HEK293T (cell line): Measurements from ENCODE around the gene PIGU.

Experiments used
- CTCF ChIA-PET: fragments of 350-600 bp; formaldehyde crosslinking; extraction: SDS; loops from one replicate; lab custom pipeline; 2021; ENCODE audit warnings: antibody characterized with exemption, inconsistent platforms; lab: Yijun Ruan, JAX
- POLR2A ChIA-PET: fragments of 350-600 bp; formaldehyde crosslinking; extraction: SDS; loops from one replicate; lab custom pipeline; 2020; ENCODE audit warnings: antibody characterized with exemption, inconsistent platforms; lab: Yijun Ruan, JAX
- DNase-seq: peaks from one replicate; pipeline ENCODE4 v3.0.0; 2012; ENCODE audit warnings: mixed read lengths; ENCODE audit errors: extremely low spot score
- ARNT ChIP-seq: fragments of 450-650 bp; IDR thresholded peaks from 2 replicates; pipeline ENCODE4 v1.6.1; 2017; ENCODE audit warnings: mild to moderate bottlenecking
- BHLHE40 ChIP-seq: fragments of 450-650 bp; IDR thresholded peaks from 2 replicates; pipeline ENCODE4 v1.6.1; 2016; ENCODE audit warnings: mild to moderate bottlenecking, moderate library complexity, borderline replicate concordance
- CTBP1 ChIP-seq: fragments of 450-650 bp; IDR thresholded peaks from 2 replicates; pipeline ENCODE4 v1.6.1; 2016; ENCODE audit warnings: borderline replicate concordance
- ELF4 ChIP-seq: fragments of 450-650 bp; IDR thresholded peaks from 2 replicates; pipeline ENCODE4 v1.6.1; 2017; ENCODE audit warnings: antibody characterized with exemption
- FOXA1 ChIP-seq: fragments of 450-650 bp; IDR thresholded peaks from 2 replicates; pipeline ENCODE4 v1.6.1; 2016; ENCODE audit warnings: mild to moderate bottlenecking
- FOXK2 ChIP-seq: fragments of 450-650 bp; IDR thresholded peaks from 2 replicates; pipeline ENCODE4 v1.6.1; 2016; ENCODE audit warnings: mild to moderate bottlenecking
- FOXM1 ChIP-seq: fragments of 450-650 bp; IDR thresholded peaks from 2 replicates; pipeline ENCODE4 v1.6.1; 2017; ENCODE audit warnings: mild to moderate bottlenecking, borderline replicate concordance
- HDGF ChIP-seq: fragments of 450-650 bp; IDR thresholded peaks from 2 replicates; pipeline ENCODE4 v1.6.1; 2017; ENCODE audit warnings: antibody characterized with exemption, borderline replicate concordance
- L3MBTL2 ChIP-seq: fragments of 450-650 bp; conservative IDR thresholded peaks from 2 replicates; pipeline ENCODE4 v1.6.1; 2016; ENCODE audit warnings: mild to moderate bottlenecking
- LEF1 ChIP-seq: fragments of 450-650 bp; IDR thresholded peaks from 2 replicates; pipeline ENCODE4 v1.6.1; 2017; ENCODE audit warnings: mild to moderate bottlenecking, borderline replicate concordance
- NFRKB ChIP-seq: fragments of 450-650 bp; IDR thresholded peaks from 2 replicates; pipeline ENCODE4 v1.6.1; 2016; ENCODE audit warnings: mild to moderate bottlenecking, moderate library complexity
- SP1 ChIP-seq: fragments of 450-650 bp; IDR thresholded peaks from 2 replicates; pipeline ENCODE4 v1.6.1; 2017
- SUZ12 ChIP-seq: fragments of 450-650 bp; IDR thresholded peaks from 2 replicates; pipeline ENCODE4 v1.6.1; 2016; ENCODE audit warnings: mild to moderate bottlenecking
- TARDBP ChIP-seq: fragments of 450-650 bp; IDR thresholded peaks from 2 replicates; pipeline ENCODE4 v1.6.1; 2016
- ZNF384 ChIP-seq: fragments of 450-650 bp; IDR thresholded peaks from 2 replicates; pipeline ENCODE4 v1.6.1; 2016
- TF ChIP-seq, protein P1 (sequence below): fragments of 450-650 bp; IDR thresholded peaks from 2 replicates; pipeline ENCODE4 v1.6.1; 2016

PIGU gene

DNA sequence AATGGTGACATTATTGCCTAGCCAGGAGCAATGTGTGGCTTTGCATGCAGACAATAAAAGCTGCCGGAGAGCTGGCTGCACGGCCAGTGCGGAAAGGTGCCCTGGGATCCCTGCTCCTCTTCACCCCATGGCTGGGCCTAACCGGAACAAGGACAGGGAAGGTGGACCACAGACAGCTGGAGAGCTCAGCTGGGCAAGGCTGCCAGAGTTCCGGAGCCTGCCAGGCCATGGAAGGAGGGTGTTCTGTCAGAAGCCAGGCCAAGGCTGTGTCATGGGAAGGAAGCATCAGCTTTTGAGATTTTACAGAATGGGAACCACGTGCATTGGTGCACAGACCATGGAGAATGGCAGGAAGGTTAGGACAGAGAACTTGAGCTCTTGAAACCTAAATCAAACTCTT, 93.3 kb downstream of the PIGU start:
- POLR2A ChIA-PET, result interaction anchor here (1.9 kb wide), 1 partner anchor 68 kb away, joined by 8 read pairs; the partner anchor contains the start of gene DYNLRB1
- no peak for DNase-seq

GRCh38 chr20:34582911-34583310, 94.0 kb downstream of the PIGU start:
- ChIA-PET POLR2A (interaction anchor here (1.0 to 1.9 kb wide), 2 partner anchors 67 to 94 kb away, joined by 3 to 8 read pairs; partner anchors contain the start of genes DYNLRB1 and PIGU), CTCF (interaction anchor here (0.5 to 0.6 kb wide), 2 partner anchors 17 to 326 kb away, joined by 3 to 6 read pairs; no protein-coding TSS in a partner anchor)
- TF ChIP-seq ZNF384 (no peak), BHLHE40 (no peak), ELF4 (no peak), SP1 (no peak), SUZ12 (no peak), TARDBP (no peak), LEF1 (no peak)
- TF ChIP-seq, protein P1, sequence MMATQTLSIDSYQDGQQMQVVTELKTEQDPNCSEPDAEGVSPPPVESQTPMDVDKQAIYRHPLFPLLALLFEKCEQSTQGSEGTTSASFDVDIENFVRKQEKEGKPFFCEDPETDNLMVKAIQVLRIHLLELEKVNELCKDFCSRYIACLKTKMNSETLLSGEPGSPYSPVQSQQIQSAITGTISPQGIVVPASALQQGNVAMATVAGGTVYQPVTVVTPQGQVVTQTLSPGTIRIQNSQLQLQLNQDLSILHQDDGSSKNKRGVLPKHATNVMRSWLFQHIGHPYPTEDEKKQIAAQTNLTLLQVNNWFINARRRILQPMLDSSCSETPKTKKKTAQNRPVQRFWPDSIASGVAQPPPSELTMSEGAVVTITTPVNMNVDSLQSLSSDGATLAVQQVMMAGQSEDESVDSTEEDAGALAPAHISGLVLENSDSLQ, result no peak
- DNase-seq, result no peak

More for the DNA sequence above, 93.3 kb downstream of the PIGU start:
- CTCF ChIA-PET, result no interaction called here
- no peak for TF ChIP-seq FOXM1

DNA sequence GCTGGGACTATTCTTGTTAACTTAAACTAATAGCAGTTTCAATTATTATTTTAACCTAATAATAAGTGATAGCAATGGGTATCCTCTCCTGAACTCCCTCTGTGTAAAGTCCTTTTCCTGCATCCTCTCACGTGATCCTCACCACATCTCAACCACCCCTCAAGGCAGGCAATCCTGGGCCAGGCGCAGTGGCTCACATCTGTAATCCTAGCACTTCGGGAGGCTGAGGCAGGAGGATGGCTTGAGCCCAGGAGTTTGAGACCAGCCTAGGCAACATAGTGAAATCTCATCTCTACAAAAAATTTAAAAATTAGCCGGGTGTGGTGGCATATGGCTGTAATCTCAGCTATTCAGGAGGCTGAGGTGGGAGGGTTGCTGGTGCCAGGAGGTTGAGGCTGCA, 94.7 kb downstream of the PIGU start:
- POLR2A ChIA-PET, result interaction anchor here (1.0 kb wide), 1 partner anchor 95 kb away, joined by 3 read pairs; the partner anchor contains the start of gene PIGU
- no peak for DNase-seq
- CTCF ChIA-PET, result no interaction called here
- no peak for TF ChIP-seq CTBP1
- no peak for TF ChIP-seq SUZ12
- TF ChIP-seq L3MBTL2, result no peak
- TF ChIP-seq ZNF384, result no peak
- no peak for TF ChIP-seq ARNT
- no peak for TF ChIP-seq HDGF
- TF ChIP-seq FOXM1, result no peak
- no peak for TF ChIP-seq TARDBP
- TF ChIP-seq, protein P1, result no peak
- no peak for TF ChIP-seq FOXA1
- no peak for TF ChIP-seq BHLHE40
- no peak for TF ChIP-seq NFRKB
- TF ChIP-seq ELF4, result no peak

- ChIA-PET POLR2A (no interaction called here), CTCF (no interaction called here)
- peak; percentile 22 for DNase-seq
- TF ChIP-seq ZNF384, result no peak
- TF ChIP-seq HDGF, result no peak
- TF ChIP-seq, protein P1, result no peak
- no peak for TF ChIP-seq L3MBTL2
- no peak for TF ChIP-seq SUZ12
- no peak for TF ChIP-seq FOXM1
- no peak for TF ChIP-seq CTBP1
- no peak for TF ChIP-seq SP1
- no peak for TF ChIP-seq NFRKB
- no peak for TF ChIP-seq FOXK2
- no peak for TF ChIP-seq FOXA1
- no peak for TF ChIP-seq BHLHE40
- TF ChIP-seq TARDBP, result no peak
- TF ChIP-seq ARNT, result no peak
- TF ChIP-seq LEF1, result no peak
- TF ChIP-seq ELF4, result no peak
Measured at GRCh38 chr20:34581341-34582184, 95.3 kb downstream of the PIGU start.

GRCh38 chr20:34579979-34580940, 96.6 kb downstream of the PIGU start:
- TF ChIP-seq TARDBP (no peak), NFRKB (no peak), SP1 (no peak), ELF4 (no peak), FOXM1 (no peak), CTBP1 (no peak), ARNT (no peak), HDGF (no peak), FOXA1 (no peak), FOXK2 (no peak), LEF1 (no peak)
- TF ChIP-seq, protein P1, result no peak
- CTCF ChIA-PET, result no interaction called here
- DNase-seq, result no peak
- POLR2A ChIA-PET, result no interaction called here
